ENCODE results near the gene CYFIP1. TPM values are rescaled to one million over a fixed set of nuclear protein-coding genes. Genes with fewer than 3 reads are reported as not detected.

The CYFIP1 gene
- total and polyA plus RNA-seq, 10 of the 15 experiments (the other 5 are each of a cell fraction or from before 2014, with no cell fraction given) = 3.5 to 46.2 (median 28.3) TPM

- TF ChIP-seq SMARCA5 (IDR thresholded peaks at IDR 0.05) (no peak), STAT3 (IDR thresholded peaks at IDR 0.05; ENCODE audit: low read depth, low read length) (no peak), SMAD1 (IDR thresholded peaks at IDR 0.05; ENCODE audit: low read depth, partially characterized antibody) (no peak), PKNOX1 (IDR thresholded peaks at IDR 0.05) (no peak), NBN (IDR thresholded peaks at IDR 0.05) (no peak)
- TF ChIP-seq, protein P1, sequence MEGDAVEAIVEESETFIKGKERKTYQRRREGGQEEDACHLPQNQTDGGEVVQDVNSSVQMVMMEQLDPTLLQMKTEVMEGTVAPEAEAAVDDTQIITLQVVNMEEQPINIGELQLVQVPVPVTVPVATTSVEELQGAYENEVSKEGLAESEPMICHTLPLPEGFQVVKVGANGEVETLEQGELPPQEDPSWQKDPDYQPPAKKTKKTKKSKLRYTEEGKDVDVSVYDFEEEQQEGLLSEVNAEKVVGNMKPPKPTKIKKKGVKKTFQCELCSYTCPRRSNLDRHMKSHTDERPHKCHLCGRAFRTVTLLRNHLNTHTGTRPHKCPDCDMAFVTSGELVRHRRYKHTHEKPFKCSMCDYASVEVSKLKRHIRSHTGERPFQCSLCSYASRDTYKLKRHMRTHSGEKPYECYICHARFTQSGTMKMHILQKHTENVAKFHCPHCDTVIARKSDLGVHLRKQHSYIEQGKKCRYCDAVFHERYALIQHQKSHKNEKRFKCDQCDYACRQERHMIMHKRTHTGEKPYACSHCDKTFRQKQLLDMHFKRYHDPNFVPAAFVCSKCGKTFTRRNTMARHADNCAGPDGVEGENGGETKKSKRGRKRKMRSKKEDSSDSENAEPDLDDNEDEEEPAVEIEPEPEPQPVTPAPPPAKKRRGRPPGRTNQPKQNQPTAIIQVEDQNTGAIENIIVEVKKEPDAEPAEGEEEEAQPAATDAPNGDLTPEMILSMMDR (IDR thresholded peaks at IDR 0.05 in 2 of 3, conservative IDR thresholded peaks at IDR 0.05 in 1 of 3; ENCODE audit: control insufficient read depth in 2 of 3, extremely low read depth in 1 of 3, insufficient read depth in 1 of 3, low read depth in 3 of 3, low read length in 3 of 3) = no peak
Observed at GRCh38 chr15:22941179-22941578, 39.0 kb downstream of the CYFIP1 start (continued).

DNA sequence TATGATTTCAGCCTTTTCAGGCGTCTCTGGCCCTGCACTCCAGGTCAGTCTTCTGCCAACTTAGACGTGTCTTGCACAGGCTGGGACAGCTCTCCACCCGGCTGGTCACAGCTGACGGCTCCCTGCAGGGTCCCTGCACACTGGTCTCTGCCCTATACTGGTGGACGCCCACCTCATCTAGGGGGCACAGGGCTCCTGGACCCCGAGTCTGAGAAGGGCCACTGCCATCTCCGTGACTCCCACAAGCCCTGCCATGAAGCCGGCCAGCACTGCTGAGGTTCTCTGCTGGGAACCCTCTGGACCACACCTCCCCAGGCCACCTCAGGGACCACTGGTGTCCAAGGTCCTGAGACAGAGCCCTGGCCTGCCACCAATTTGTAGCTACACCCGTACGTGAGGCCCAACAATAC lies 40.5 kb downstream of the CYFIP1 start:
- no peak overlapping the region for H3K9ac ChIP-seq (ENCODE audit: control insufficient read depth, insufficient read depth, low read length)
- SMC1A ChIA-PET (ENCODE audit: uncharacterized antibody, unreplicated experiment) = no interaction called here
- H3K79me2 ChIP-seq (ENCODE audit: control insufficient read depth, insufficient read depth, low read length) = no peaks in the 10 kb centered on the region
- H3K4me1 ChIP-seq (ENCODE audit: control insufficient read depth, insufficient read depth, low read length) = peaks cover 17% of the 10 kb centered on the region
- no peak overlapping the region for H3K4me2 ChIP-seq (ENCODE audit: control insufficient read depth, insufficient read depth)
- no peaks in the 10 kb centered on the region for H3K9me3 ChIP-seq (replicated peaks; ENCODE audit: control insufficient read depth, insufficient read depth, low read length)
- FAIRE-seq (no peak), ATAC-seq (no peak), DNase-seq (ENCODE audit: low read depth, low spot score) (no peak)
- POLR2A ChIA-PET = no interaction called here
- H2AFZ ChIP-seq (ENCODE audit: control insufficient read depth, low read depth, low read length) = no peak overlapping the region
- H3K27ac ChIP-seq (ENCODE audit: control insufficient read depth, insufficient read depth) = no peak overlapping the region
- 95% methylated on average over 10 of the region's 10 CpGs for WGBS (ENCODE audit: insufficient coverage, insufficient replicate concordance, low lambda C conversion rate, missing lambda C conversion rate)
- intact Hi-C loops (cut with micrococcal nuclease; ENCODE audit: unreplicated experiment) = loop anchor here (5.0 kb wide), 1 partner anchor 38 kb away; no protein-coding TSS in a partner anchor
- no TSS peak for BruUV-seq (replicated peaks)
- no peaks in the 10 kb centered on the region for H3K27me3 ChIP-seq (replicated peaks in 1 of 2; ENCODE audit: control insufficient read depth in 2 of 2, insufficient read depth in 2 of 2, low read length in 1 of 2)
- CTCF ChIA-PET = no interaction called here
- H3K36me3 ChIP-seq (ENCODE audit: control insufficient read depth in 2 of 2, insufficient read depth in 2 of 2, low read length in 1 of 2) = peaks cover 3 to 20% of the 10 kb centered on the region in 2 experiments
- H3K4me3 ChIP-seq = no peak overlapping the region
- H4K20me1 ChIP-seq (ENCODE audit: control insufficient read depth, insufficient read depth) = no peaks in the 10 kb centered on the region
- in situ Hi-C loops (cut with MboI) = loop anchor here (10.0 kb wide), 1 partner anchor 45 kb away; no protein-coding TSS in a partner anchor
- RAD21 ChIA-PET (ENCODE audit: unreplicated experiment) = no interaction called here
- TF ChIP-seq ZNF622 (IDR thresholded peaks at IDR 0.05) (no peak), NR2F1 (conservative IDR thresholded peaks at IDR 0.05) (no peak), SREBF1 (IDR thresholded peaks at IDR 0.05; ENCODE audit: low read length) (no peak), NKRF (conservative IDR thresholded peaks at IDR 0.05) (no peak), SRF (IDR thresholded peaks at IDR 0.05; ENCODE audit: low read depth in 2 of 2, low read length in 2 of 2) (no peak), PML (IDR thresholded peaks at IDR 0.05; ENCODE audit: low read length) (no peak), PKNOX1 (IDR thresholded peaks at IDR 0.05) (no peak), DPF2 (IDR thresholded peaks at IDR 0.05) (no peak), BACH1 (IDR thresholded peaks at IDR 0.05; ENCODE audit: borderline replicate concordance) (no peak), USF2 (IDR thresholded peaks at IDR 0.05; ENCODE audit: borderline replicate concordance, low read depth, low read length) (no peak), RBBP5 (conservative IDR thresholded peaks at IDR 0.05) (no peak), SP1 (IDR thresholded peaks at IDR 0.05; ENCODE audit: low read depth, low read length) (no peak), ZNF207 (IDR thresholded peaks at IDR 0.05; ENCODE audit: borderline replicate concordance) (no peak)

Measured in GM12878 (cell line).